ENCODE data around the gene TBX5. TPM values are rescaled to one million over a fixed set of nuclear protein-coding genes. Genes with fewer than 3 reads are reported as not detected.

TBX5 gene
- total and polyA plus RNA-seq, 9 of the 15 experiments (the other 6 are each of a cell fraction or from before 2014, with no cell fraction given) = not detected

DNA sequence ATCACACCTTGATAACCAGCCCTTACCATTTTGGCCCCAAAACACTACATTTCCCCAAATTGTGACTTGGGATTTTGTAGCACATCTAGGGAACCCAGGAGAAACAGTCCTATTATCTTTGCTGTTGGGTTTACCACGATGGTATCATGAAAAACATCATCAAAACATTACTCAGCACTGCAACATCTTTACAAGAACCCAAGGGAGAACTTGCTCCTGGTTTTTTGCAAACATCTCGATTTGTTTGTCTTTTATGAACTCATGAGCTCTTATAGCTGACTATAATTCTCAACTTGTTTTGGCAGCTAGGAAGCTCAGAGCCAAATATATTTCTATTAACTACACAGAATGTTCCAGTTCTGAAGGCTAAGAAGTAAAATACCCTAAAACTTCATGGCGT lies 65.7 kb downstream of the TBX5 start (continued):
- TF ChIP-seq, protein P1, sequence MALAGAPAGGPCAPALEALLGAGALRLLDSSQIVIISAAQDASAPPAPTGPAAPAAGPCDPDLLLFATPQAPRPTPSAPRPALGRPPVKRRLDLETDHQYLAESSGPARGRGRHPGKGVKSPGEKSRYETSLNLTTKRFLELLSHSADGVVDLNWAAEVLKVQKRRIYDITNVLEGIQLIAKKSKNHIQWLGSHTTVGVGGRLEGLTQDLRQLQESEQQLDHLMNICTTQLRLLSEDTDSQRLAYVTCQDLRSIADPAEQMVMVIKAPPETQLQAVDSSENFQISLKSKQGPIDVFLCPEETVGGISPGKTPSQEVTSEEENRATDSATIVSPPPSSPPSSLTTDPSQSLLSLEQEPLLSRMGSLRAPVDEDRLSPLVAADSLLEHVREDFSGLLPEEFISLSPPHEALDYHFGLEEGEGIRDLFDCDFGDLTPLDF (CRISPR knock-in tag; IDR thresholded peaks at IDR 0.05) = no peak
- no peak for TF ChIP-seq ZBTB40 (IDR thresholded peaks at IDR 0.05)
- TF ChIP-seq ZBTB40 (CRISPR knock-in tag; IDR thresholded peaks at IDR 0.05) = no peak
- no peak for TF ChIP-seq NCOA4 (IDR thresholded peaks at IDR 0.05; ENCODE audit: partially characterized antibody)
- TF ChIP-seq ZFX (CRISPR knock-in tag; IDR thresholded peaks at IDR 0.05) = no peak
- TF ChIP-seq ARID1B (IDR thresholded peaks at IDR 0.05) = no peak
